Left kidney (tissue), 2 donors: ENCODE measurements around the gene CCKAR. TPM values are rescaled to one million over a fixed set of nuclear protein-coding genes. Genes with fewer than 3 reads are reported as not detected.

Source experiments
- DNase-seq: peaks from one replicate; pipeline ENCODE4 v3.0.0-alpha.2; 2013
- polyA plus RNA-seq: library from polyadenylated mRNA; unstranded; fragments of 120-200 nt; gene quantifications from one replicate; pipeline ENCODE4 v1.2.1, GENCODE V29; 2013; ENCODE audit not compliant: insufficient read length

Gene CCKAR
- polyA plus RNA-seq, 1 donor, result 0.10 TPM

DNA sequence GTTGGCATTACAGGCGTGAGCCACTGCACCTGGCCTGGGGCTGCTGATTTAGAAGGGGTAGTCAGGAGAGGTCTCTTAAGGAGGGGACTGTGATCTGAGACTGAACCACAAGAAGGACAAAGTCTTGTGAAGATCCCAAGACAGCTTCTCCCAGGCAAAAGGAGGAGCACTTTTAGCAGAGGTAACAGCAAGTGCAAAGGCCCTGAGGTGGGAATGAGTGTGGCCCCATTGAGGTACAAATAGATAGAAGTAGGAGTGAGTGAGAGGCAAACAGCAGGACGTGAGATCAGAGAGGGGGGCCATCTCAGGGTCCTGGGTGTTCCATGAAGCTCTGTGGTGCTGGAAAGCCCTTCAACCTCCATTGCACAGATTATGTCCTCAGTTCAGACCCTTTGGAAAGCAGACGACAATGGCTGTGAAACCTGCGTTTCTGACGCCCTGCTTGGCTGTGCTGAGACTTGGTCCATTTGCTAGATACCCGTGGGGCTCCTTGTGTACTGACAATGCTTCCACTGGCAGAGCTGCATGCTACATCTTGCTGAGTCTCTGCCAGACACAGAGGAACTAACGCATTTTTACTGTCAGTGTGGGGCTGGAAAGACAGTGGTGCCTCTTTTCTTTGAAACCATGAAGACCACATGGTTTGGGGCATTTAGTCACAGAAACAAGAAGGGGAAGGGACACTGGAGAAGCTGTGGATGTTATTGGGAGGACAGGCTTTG, 1.3 kb upstream of the CCKAR start:
- no peak for DNase-seq

DNA sequence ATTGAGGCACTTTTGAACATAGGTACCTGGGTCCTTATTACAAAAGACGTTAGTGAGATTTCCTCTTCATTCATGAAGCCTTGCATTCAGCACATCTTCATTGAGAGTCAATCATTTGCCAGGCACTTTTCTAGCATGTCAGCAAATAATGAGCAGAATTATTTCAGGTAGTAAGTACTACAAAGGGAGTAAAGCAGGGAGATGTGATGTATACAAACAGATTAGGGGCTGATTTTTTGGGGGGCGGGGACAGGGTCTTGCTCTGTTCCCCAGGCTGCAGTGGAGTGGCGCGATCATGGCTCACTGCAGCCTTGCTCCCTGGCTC, 638 bp upstream of the CCKAR start:
- no peak for DNase-seq

DNA sequence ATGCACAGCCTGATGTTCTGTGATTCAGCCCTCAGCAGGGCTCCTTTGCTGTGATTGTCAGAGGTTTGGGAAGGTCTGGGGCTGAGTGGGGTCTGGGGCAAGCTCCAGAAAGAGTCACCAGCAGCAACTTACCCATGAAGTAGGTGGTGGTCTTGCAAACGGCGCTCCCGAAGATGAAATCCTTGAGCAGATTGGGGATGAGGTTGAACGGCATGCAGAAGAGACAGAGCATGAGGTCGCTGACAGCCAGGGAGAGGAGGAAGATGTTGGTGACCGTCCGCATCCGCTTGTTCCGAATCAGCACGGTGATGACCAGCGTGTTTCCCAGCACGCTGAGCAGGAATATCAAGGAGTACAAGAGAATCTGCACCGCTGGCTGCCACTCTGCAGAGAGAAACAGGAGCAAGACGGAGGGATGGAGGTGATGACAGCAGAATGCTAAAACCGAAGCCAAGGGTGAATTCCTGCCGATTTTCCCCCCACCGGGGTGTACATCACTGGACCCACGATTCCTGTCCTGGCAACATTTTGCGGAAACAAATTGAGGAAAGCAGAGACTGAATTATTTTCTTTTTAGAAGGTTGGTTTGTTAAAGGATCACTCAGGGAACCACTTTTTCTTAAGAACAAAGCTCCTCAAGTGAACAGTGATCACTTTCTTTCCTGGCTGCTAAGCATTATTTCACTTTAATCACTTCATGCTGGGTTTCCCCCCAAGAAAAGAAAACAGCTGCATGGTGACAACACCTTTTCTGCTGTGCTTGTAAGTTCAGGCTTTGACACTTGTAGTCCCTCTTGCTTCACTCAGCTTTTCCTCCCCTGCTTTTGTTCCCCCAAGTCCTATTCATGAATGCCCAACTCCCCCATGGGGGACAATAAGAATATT, 941 bp downstream of the CCKAR start:
- no peak for DNase-seq

DNA sequence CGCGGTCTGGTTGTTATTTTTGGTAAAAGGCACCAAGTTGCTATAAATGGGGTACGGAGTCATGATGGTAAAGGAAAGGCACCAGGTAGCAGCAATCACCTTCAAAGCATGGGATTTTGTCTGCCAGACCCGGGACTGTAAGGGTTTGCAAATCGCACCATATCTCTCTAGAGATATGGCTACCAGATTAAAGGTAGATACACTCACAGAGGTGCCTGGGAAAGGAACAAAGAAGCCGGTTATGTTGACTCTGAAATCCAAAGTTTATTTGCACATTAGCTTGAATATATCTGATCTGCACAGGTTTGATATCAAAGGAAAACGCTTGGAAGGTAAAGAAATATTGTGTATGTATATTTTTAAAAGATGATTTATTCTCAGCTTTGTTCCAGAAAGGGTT, 4.6 kb downstream of the CCKAR start:
- no peak for DNase-seq

DNA sequence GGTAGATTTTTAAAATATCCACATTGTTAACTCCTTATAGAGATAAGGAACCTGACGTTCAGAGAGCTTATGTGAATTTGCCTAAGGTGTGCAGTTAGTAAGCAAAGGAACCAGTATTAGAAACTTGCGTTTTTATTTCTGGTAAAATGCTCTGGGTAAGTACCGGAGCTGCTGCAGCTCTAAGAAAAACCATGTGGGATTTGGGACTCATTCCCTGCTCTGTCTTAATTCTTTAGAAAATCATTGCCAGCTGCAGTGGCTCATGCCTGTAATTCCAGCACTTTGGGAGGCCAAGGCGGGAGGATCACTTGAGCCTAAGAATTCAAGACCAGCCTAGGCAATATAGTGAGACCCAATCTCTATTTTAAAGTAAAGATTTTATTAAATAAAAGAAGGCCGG, 5.8 kb downstream of the CCKAR start:
- no peak for DNase-seq

DNA sequence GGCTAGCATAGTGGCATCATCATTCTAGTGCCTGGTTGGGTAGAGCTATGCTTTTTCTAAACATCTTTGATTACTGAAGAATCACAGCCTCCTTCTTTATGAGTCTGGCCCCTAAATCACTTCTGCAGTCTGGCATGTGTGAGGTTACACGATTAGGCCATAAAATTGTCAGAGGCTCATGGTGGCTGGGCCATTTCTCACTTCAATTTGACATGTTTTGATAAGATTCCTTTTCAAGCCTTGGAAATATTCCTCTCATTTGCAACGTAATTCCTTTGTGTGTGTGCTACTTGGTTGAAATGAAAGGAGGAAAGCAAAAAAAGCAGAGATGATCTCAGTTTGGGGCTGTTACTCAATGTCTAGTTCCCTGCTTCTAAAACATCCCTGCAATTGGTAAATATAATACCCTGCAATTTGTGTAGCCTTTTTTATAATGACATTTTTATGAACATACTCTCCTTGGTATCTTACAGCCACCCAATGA, 6.2 kb downstream of the CCKAR start:
- DNase-seq, result no peak

DNA sequence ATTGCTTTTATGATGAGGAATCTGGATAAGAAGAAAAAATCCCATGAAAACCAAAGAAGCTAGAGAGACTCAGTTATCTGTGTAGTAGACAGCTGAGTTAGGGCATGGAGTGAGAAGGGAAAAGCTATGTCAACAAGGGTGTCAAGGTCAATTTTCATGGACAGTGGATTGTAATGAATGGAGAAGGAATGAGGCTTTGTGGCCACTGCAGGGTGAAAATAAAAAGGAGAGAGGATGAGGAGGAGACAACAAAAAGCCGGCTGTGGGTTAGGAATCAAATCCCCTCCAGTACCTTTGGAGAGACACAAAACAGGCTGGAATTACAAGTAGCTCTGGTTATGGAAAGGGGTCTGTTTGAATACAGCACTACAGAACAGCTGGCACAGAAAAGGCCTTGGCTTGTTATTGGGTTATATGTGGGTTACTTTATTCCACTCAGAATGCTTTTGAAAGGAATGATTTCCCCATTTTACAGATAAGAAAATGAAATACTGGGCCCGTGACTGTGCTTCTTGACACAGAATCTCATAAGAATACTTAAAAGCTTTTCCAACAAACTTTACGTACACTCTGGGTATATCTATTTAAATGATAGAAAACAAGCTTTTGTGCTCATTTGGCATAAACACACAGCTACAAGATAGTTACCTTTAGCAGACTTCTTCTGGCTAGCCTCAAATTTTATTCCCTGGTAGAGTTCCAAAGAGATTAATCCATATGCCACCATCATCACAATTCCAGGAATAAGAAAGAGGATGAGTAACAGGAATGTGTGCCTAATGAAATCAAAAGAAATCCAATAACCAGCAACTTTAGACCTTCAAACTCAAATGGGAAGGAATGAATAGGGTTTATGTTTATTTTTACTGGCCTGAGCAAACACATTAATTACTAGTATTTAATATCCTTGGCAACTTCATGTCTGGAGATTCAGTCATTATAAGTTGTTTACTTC, 7.5 kb downstream of the CCKAR start:
- no peak for DNase-seq

DNA sequence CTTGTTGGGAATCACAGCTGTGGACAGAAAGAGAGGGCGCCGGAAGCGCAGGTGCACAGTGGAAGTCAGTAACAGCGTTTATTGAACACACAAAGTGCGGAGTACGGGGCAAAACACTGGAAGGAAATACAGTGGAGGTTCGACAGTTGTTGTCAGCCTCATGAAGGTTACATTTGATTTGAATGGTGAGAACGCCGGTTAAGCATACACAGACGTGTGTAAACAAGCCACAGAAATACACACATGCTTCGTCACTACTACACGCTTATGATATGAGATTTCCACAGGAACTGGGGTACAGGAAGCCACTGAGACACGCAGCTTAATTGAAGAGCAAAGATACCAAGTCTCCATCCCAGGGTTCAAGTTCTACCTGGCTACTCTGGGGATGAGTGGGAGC, 12.0 kb downstream of the CCKAR start:
- DNase-seq, result no peak

DNA sequence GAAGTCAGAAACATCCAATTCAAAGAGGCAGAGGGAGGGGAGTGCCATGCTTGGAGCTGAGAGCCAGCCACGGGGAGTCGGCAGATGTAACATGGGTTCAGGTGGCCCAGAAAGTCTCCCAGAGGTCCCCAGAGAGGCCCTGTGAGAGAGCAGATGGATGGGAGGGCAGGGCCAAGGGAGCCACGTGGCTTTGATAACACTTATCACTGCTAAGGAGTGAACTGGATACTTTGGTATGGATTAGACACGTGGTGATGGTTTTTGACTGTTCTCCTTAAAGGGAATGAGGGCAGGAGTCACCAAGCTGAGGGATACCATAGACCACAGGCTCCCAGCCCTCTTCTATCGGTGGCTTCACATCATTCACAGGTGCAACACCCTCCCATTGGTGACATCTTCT, 13.7 kb downstream of the CCKAR start:
- no peak for DNase-seq

DNA sequence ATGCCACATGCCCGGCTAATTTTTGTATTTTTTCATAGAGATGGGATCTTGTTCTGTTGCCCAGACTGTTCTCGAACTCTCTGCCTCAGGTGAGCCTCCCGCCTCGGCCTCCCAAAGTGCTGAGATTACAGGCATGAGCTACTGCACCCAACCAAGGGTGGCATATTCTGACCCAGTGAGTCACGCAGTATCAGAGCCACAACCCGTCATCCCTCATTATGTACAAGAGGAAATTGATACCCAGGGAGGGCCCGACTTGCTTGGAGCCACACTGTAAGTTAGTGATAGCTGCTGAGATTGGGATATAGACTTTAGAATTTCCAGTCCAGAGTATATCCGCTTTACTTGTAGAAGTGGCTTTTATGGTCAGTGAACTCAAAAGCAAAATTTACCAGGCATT, 14.6 kb downstream of the CCKAR start:
- DNase-seq, result no peak

DNA sequence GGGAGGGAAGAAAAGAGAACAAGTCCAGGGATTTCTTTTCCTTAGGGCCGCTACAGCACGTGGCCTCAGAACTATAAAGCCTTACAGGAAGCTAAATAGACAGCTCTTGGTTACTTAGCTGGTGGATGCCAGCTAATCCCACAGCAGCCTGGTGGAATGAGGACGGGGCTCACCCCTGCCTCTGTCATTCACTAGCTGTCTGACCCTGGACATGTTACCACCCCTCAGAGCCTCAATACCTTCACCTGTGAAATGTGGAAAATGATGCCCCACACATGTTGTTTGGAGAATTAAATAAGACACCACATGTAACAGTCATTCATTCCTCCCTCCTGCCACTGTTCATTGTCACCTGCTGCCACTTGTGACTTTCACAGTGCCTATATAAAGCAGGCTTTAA, 15.7 kb downstream of the CCKAR start:
- no peak for DNase-seq

DNA sequence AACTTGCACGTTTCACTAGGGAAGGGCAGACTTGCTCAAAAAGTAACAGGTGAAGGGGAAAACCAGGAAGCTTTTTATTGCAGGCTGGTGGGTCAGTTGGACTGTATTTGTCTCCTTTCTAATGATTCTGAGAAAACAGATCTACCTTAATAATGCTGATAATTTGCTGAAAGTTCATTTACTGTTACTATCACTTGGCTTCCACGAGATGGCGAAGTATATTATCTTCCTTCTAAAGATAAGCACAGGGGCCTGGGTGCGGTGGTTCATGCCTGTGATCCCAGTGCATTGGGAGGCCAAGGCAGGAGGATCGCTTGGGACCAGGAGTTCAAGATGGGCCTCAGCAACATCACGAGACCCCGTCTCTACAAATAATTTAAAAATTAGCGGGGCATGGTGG, 16.4 kb downstream of the CCKAR start:
- no peak for DNase-seq

DNA sequence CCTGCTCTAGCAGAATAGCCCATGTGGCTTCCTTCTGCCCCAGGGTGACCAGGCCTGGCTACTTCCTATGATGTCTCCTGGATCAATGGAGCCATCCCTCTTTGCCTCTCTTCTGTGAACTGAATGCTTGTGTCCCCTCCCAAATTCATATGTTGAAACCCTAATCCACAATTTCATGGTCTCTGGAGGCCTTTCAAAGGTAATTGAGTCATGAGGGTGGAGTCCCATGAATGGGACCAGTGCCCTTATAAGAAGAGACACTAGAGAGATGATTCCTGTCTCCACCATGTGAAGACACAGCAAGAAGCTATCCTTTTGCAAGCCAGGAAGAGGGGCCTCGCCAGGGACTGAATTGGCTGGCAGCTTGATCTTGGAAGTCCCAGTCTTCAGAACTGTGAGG, 18.4 kb downstream of the CCKAR start:
- DNase-seq, result no peak

DNA sequence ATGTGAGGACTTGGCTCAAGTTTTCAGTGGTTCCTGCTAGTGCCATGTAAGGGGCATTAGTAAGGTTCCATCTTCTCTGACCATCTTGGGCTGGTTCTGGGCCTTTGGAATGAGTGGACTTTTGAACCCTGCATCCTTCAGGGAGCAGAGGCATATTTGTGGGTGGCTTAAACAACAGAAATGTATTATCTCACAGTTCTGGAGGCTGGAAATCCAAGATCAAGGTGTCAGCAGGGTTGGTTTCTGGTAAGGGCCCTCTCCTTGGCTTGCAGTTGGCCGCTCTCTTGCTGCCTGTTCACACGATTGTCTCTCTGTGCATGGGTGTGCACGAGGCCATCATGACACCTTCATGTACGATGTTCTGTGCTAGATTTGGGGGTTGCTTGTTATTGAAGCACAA, 21.3 kb downstream of the CCKAR start:
- DNase-seq, result no peak

DNA sequence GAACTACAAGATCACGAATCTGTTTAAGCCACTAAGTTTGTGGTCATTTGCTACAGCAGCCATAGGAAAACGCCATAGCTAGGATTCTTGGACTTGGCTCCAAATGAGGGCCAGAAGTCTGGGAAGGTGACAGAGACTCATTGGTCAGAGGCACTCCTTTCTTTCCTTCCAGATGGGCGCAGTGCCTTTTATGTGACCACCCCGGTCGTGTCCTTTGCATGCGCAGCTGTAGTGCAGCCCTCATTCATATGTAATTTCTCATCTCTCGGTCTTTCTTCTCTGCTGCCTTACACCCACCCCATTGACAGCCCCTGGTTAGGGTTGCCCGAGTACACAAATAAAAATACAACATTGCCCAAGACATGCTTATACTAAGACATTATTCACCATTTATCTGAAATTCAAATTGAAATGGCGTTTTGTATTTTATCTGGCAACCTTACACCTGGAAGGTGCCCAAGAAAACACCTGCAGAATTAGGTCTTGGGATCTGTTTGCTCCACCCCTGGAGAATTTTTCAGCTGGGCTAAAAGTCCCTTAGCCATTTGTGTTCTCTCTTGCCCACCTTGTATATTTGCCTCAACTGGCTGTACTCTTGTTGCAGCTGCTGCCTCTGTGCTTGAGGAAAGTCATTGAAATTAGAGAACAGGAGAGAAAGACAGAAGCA, 21.9 kb downstream of the CCKAR start:
- no peak for DNase-seq

DNA sequence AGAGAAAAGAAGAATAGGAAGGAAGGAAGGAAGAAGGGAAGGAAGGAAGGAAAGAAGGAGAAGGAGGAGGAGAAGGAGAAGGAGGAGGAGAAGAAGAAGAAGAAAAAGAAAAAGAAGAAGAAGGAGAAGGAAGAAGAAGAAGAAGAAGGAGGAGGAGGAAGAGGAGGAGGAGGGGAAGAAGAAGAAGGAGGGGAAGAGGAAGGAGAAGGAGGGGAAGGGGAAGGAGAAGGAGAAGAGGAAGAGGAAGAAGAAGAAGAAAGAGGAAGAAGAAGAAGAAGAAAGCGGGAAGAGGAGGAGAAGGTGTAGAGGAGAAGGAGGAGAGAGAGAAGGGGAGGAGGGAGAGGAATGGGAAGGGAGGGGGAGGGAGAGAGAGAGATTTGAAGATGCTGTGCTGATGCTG, 22.6 kb downstream of the CCKAR start:
- no peak for DNase-seq

DNA sequence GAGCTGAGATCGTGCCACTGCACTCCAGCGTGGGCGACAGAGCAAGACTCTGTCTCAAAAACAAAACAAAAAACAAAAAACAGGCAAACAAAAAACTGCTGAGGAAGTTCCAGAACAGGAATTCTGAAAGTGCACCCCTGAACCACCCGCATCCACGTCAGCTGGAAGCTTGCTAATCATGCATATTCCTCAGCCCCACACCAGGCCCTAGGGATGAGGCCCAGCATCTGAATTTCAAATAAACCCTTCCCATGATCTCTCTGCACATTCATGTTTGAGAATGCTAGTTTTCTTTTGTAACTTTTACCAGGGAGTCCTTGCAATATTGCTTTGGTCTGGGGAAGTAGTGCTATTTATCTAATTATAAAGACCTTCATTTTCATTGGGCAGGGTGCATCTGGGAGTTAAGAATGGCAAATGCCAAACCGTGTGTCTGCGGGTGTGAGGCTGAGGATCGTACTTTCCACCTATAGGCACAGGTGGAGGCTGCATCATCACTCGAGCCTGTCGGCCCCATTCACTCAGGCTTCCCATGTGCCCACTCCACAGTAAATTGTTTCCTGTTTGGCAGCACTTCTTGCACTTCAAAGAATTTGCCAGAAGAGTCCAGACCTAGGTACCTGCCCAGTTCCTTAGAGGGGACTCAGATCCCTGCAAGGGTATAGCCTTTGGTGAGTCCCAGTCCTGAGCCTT, 23.6 kb downstream of the CCKAR start:
- DNase-seq, result no peak

DNA sequence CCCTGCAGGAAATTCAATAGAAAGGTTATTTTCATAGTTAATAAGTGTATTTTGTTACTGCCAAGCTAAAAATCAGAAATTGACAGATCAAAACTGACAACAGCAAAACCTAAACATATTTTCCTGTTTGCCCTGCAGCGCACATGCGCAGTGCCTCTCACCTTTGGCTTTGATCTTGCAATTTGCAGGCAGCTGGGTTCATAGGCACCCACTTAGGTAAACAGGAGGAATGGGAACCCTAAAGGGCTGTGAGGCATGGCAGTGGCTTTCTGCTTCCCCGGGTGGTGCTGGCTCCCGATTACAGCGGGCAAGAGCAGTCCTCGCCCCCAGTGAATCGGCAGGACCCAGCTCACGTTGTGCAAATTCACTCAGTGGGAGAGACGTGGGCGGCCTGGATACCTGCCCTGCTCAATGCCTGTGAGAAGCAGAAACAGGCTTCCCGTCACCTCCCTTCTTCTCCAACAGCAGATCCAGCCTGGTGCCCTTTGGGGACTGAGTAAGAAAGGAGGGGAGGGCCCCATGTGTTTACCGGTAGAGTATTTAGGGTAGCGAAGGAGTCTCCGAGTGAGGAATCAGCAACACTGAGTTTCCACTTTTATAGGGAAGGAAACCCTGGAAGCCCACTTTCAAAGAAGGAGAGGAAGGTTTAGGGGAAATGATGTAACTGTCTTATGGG, 25.7 kb downstream of the CCKAR start:
- DNase-seq, result no peak

DNA sequence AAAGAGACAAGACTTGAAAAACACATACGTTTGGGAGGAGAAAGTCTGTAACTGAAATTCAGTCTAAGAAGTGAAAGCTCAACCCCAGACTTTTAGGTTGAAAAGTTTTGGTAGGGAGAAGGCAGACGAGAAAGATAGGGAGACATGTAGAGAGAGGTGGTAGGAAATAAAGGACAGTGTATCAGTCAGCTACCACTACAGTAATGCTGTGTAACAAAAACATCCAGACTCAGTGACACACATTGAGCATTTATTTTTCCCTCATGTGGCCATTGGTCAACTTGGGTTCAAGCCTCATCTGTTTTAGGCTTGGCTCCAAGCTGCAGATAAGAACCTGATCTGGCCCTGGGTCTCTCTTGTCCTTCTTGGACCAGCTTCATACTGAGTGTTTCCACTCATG, 26.9 kb downstream of the CCKAR start:
- no peak for DNase-seq

DNA sequence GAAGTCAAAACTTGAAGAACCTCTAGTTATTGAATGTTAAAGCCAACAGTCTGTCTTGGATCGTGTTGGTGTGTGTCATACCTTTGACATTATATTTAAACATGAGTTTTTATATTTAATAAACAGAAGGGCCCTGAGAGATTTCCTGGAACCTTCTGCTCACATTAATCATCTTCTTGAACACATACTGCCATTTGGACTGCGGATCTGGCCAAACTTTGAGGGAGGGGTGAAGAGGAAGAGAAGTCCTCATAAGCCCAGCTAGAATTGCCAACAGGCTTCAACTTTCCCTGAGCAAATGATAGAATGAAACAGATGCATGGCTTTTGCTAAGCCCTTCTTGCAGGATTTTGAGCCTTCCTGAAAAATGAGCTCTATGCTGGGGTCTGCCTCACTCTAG, 27.4 kb downstream of the CCKAR start:
- no peak for DNase-seq
